Endothelial cell of umbilical vein (primary cell): ENCODE results near the gene HECW1. TPM values are rescaled to one million over a fixed set of nuclear protein-coding genes. Genes with fewer than 3 reads are reported as not detected.

ENCODE experiments used
- BruUV-seq: library from RNA; stranded (reverse); fragments of 400-500 nt; replicated peaks from 2 replicates; lab custom pipeline; 2021; lab: Mats Ljungman, UMichigan
- CTCF ChIA-PET: fragments of 300-600, 350-600 bp; sonication (Branson Sonifier 250); formaldehyde crosslinking; loops from one replicate; lab custom pipeline; 2021; ENCODE audit warnings: antibody characterized with exemption, inconsistent platforms; lab: Charles Lee
- POLR2A ChIA-PET: fragments of 300-600, 350-600 bp; sonication (Branson Sonifier 250); formaldehyde crosslinking; loops from one replicate; lab custom pipeline; 2021; ENCODE audit warnings: antibody characterized with exemption, inconsistent platforms; lab: Charles Lee
- DNase-seq: peaks from one replicate; pipeline ENCODE4 v3.0.0-alpha.2; 2011; ENCODE audit warnings: low read depth, low spot score
- FAIRE-seq: peaks from 2 replicates; lab custom pipeline; 2011; peaks lifted over from hg19 to GRCh38; lab: Jason Lieb, UNC
- H2AFZ ChIP-seq: 2 replicates; pipeline ENCODE4 v1.6.0; 2012; ENCODE audit warnings: low read depth, low read length, control low read depth, inconsistent platforms
- H3K27ac ChIP-seq: 2 replicates; pipeline ENCODE4 v1.5.1; 2011; ENCODE audit warnings: low read depth, mild to moderate bottlenecking, control low read depth, low read length, moderate library complexity; ENCODE audit not compliant: insufficient read depth
- H3K27me3 ChIP-seq, 2 experiments: 2 replicates each; pipeline versions ENCODE4 v1.6.0 to v1.6.1; 2011; ENCODE audit warnings: low read length in 2 of 2, mixed read lengths in 1 of 2; ENCODE audit not compliant: control insufficient read depth in 2 of 2, insufficient read depth in 2 of 2
- H3K36me3 ChIP-seq, 2 experiments: 2 replicates in 1 of 2; 3 replicates in 1 of 2; pipeline ENCODE4 v1.5.1; 2011; ENCODE audit warnings: low read length in 2 of 2, mild to moderate bottlenecking in 1 of 2, moderate library complexity in 1 of 2; ENCODE audit not compliant: control insufficient read depth in 2 of 2, insufficient read depth in 2 of 2; ENCODE audit errors: extremely low read depth in 1 of 2
- H3K4me1 ChIP-seq: 3 replicates; pipeline ENCODE4 v1.5.1; 2011; ENCODE audit warnings: mild to moderate bottlenecking, low read length; ENCODE audit not compliant: control insufficient read depth, insufficient read depth; ENCODE audit errors: extremely low read depth
- H3K4me2 ChIP-seq: 2 replicates; pipeline ENCODE4 v1.6.1; 2011; ENCODE audit warnings: low read length, control low read depth, mixed read lengths; ENCODE audit not compliant: insufficient read depth
- H3K4me3 ChIP-seq, 3 experiments: fragments of 200-600 bp in 1 of 3; sonication (generic), shearing (Covaris generic) in 1 of 3; replicated peaks in 1 of 3; 2 replicates each; pipeline ENCODE4 v1.5.1; 2011 to 2016; ENCODE audit warnings: control low read depth in 3 of 3, low read length in 3 of 3, mild to moderate bottlenecking in 2 of 3, inconsistent platforms in 1 of 3, low read depth in 1 of 3, moderate library complexity in 1 of 3; ENCODE audit not compliant: insufficient read depth in 1 of 3
- H3K79me2 ChIP-seq: 2 replicates; pipeline ENCODE4 v1.6.0; 2012; ENCODE audit warnings: low read length, inconsistent platforms; ENCODE audit not compliant: control insufficient read depth, insufficient read depth
- H3K9ac ChIP-seq: replicated peaks from 2 replicates; pipeline ENCODE3; 2011; ENCODE audit warnings: low read length, control low read depth; ENCODE audit not compliant: insufficient read depth; ENCODE audit errors: extremely low read depth
- H3K9me1 ChIP-seq: replicated peaks from 3 replicates; pipeline ENCODE4 v1.6.0; 2011; ENCODE audit warnings: mild to moderate bottlenecking, low read length; ENCODE audit not compliant: control insufficient read depth, insufficient read depth; ENCODE audit errors: extremely low read depth
- H3K9me3 ChIP-seq: replicated peaks from 2 replicates; pipeline ENCODE4 v1.5.1; 2012; ENCODE audit warnings: low read length, inconsistent platforms; ENCODE audit not compliant: control insufficient read depth, insufficient read depth
- H4K20me1 ChIP-seq: replicated peaks from 2 replicates; pipeline ENCODE3; 2011; ENCODE audit warnings: mild to moderate bottlenecking, low read length; ENCODE audit not compliant: control insufficient read depth, insufficient read depth; ENCODE audit errors: extremely low read depth
- EZH2 ChIP-seq: IDR thresholded peaks from 2 replicates; pipeline ENCODE4 v1.6.1; 2012; ENCODE audit warnings: borderline replicate concordance, low read depth, mild to moderate bottlenecking, moderate library complexity, low read length, inconsistent platforms; ENCODE audit not compliant: severe bottlenecking
- FOS ChIP-seq: IDR thresholded peaks from 2 replicates; pipeline ENCODE4 v1.6.1; 2011; ENCODE audit warnings: mild to moderate bottlenecking, low read length, moderate library complexity, borderline replicate concordance; ENCODE audit not compliant: insufficient read depth
- GATA2 ChIP-seq: IDR thresholded peaks from 2 replicates; pipeline ENCODE4 v1.7.0; 2011; ENCODE audit warnings: low read depth, mild to moderate bottlenecking, moderate library complexity, mixed read lengths, low read length; ENCODE audit not compliant: insufficient read length, insufficient read depth
- JUN ChIP-seq: IDR thresholded peaks from 2 replicates; pipeline ENCODE4 v1.6.1; 2011; ENCODE audit warnings: borderline replicate concordance, low read depth; ENCODE audit not compliant: insufficient read length, insufficient read depth
- MAX ChIP-seq: IDR thresholded peaks from 2 replicates; pipeline ENCODE4 v1.6.1; 2011; ENCODE audit not compliant: insufficient read depth, insufficient read length
- MYC ChIP-seq: IDR thresholded peaks from one replicate; pipeline ENCODE4 v1.6.1; 2011; ENCODE audit warnings: mild to moderate bottlenecking, low read depth, low read length
- POLR2A ChIP-seq: IDR thresholded peaks from 2 replicates; pipeline ENCODE4 v1.6.1; 2012; ENCODE audit warnings: low read depth, mild to moderate bottlenecking, control low read depth, low read length
- POLR2AphosphoS5 ChIP-seq: IDR thresholded peaks from 2 replicates; pipeline ENCODE4 v1.6.1; 2012; ENCODE audit warnings: low read depth, mild to moderate bottlenecking, control low read depth, low read length, moderate library complexity; ENCODE audit not compliant: insufficient read depth
- dilution Hi-C: fragments of 300-500 bp; cut with MboI; formaldehyde crosslinking; loops from one replicate; pipeline ENCODE4 v1.15.0; 2019; ENCODE audit warnings: low sequenced_read_pairs; ENCODE audit not compliant: extremely low pct_ligation_motif_present
- intact Hi-C: fragments of 100-400 bp; cut with micrococcal nuclease; formaldehyde crosslinking; loops from one replicate; pipeline ENCODE4 v1.10.0; 2022
- polyA plus RNA-seq, 4 experiments: library from polyadenylated mRNA; depleted of rRNA in 3 of 4; stranded (reverse) in 3 of 4; unstranded in 1 of 4; fragments of >200 nt; gene quantifications; 2 replicates each; pipeline versions ENCODE4 v1.2.1 to v1.2.3, GENCODE V29; 2011 to 2012; ENCODE audit warnings: missing spikeins in 1 of 4
- total RNA-seq: library from RNA; stranded (reverse); gene quantifications from 2 replicates; pipeline ENCODE4 v1.2.3, GENCODE V29; 2021
- TF ChIP-seq, protein P1 (sequence below), 2 donors: IDR thresholded peaks; 1 replicate in 1 of 2; 2 replicates in 1 of 2; pipeline ENCODE4 v1.5.1; 2011; ENCODE audit warnings: low read length in 2 of 2, mild to moderate bottlenecking in 2 of 2, moderate library complexity in 2 of 2, control low read depth in 1 of 2, inconsistent platforms in 1 of 2, low read depth in 1 of 2; ENCODE audit not compliant: insufficient read depth in 1 of 2; ENCODE audit errors: extremely low read depth in 1 of 2

HECW1 gene
- total and polyA plus RNA-seq, 2 donors (not counting 3 experiments of a cell fraction or from before 2014, with no cell fraction given): not detected

DNA sequence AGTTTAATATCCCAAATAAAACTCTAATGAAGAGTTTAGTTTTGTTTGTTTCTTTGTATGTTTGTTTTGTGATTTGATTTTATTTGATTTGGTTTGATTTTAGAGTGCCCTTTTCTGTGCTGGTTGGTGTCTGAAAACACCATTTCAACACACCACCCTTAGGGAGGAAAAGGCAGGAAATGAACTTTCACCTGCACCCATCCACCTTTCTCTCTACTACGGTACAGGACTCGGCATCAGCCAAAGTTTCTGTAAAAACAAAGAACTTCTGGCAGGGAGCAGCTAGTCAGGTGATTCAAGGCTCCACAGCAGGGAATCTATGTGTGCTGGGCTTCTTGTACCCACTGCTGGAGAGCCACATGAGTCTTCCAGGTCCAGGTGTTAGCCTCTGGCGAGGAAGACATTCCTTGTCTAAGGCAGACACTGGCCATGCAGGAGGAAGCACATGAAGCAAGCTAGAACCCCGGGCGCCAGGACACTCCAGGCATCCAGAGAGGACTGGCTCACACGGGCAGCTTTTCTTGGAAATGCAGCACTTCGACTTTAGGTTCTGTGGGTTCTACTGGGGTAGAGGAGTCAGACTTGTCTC, 448.4 kb downstream of the HECW1 start:
- no peak overlapping the region for H3K4me3 ChIP-seq
- no peaks in the 10 kb centered on the region for H3K9me1 ChIP-seq
- CTCF ChIA-PET: interaction anchor here (1.5 to 1.8 kb wide), 2 partner anchors 11 to 22 kb away, joined by 3 to 5 read pairs; partner anchors contain the start of gene STK17A
- POLR2A ChIA-PET: no interaction called here
- no peak overlapping the region for H3K27ac ChIP-seq
- H4K20me1 ChIP-seq: no peaks in the 10 kb centered on the region
- no peaks in the 10 kb centered on the region for H3K79me2 ChIP-seq
- H3K9me3 ChIP-seq: no peaks in the 10 kb centered on the region
- TF ChIP-seq, protein P1, sequence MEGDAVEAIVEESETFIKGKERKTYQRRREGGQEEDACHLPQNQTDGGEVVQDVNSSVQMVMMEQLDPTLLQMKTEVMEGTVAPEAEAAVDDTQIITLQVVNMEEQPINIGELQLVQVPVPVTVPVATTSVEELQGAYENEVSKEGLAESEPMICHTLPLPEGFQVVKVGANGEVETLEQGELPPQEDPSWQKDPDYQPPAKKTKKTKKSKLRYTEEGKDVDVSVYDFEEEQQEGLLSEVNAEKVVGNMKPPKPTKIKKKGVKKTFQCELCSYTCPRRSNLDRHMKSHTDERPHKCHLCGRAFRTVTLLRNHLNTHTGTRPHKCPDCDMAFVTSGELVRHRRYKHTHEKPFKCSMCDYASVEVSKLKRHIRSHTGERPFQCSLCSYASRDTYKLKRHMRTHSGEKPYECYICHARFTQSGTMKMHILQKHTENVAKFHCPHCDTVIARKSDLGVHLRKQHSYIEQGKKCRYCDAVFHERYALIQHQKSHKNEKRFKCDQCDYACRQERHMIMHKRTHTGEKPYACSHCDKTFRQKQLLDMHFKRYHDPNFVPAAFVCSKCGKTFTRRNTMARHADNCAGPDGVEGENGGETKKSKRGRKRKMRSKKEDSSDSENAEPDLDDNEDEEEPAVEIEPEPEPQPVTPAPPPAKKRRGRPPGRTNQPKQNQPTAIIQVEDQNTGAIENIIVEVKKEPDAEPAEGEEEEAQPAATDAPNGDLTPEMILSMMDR (IDR thresholded peaks at IDR 0.05; ENCODE audit: extremely low read depth in 1 of 2, insufficient read depth in 1 of 2, low read depth in 1 of 2, low read length in 2 of 2): no peak
- no peak for TF ChIP-seq EZH2
- TF ChIP-seq MAX: no peak
- TF ChIP-seq JUN: no peak
- TF ChIP-seq FOS: no peak
- TF ChIP-seq POLR2A: no peak
- TF ChIP-seq POLR2AphosphoS5: no peak
- no peak for TF ChIP-seq GATA2
- no peak for TF ChIP-seq MYC
- no peak overlapping the region for H3K9ac ChIP-seq
- H3K4me1 ChIP-seq: peaks cover 2% of the 10 kb centered on the region
- no peak overlapping the region for H3K4me2 ChIP-seq
- no peaks in the 10 kb centered on the region for H3K36me3 ChIP-seq
- dilution Hi-C loops (no loop called here), intact Hi-C loops (no loop called here)
- no peak overlapping the region for H2AFZ ChIP-seq
- peaks cover 19 to 30% of the 10 kb centered on the region in 2 experiments for H3K27me3 ChIP-seq
- BruUV-seq: no TSS peak
- no peak for DNase-seq
- FAIRE-seq: no peak
